ENCODE data around the gene CCDC185. TPM values are rescaled to one million over a fixed set of nuclear protein-coding genes. Genes with fewer than 3 reads are reported as not detected.

The CCDC185 gene
- total RNA-seq, 1 donor from 2014 or later, result not detected

GRCh38 chr1:223443397-223443796 lies 50.2 kb downstream of the CCDC185 start:
- no peak overlapping the region for H3K4me3 Mint-ChIP-seq
- no peaks in the 10 kb centered on the region for H3K4me1 Mint-ChIP-seq (ENCODE audit: unreplicated experiment)
- H3K9me3 Mint-ChIP-seq, result peaks cover 4% of the 10 kb centered on the region
- no peak overlapping the region for H3K27ac Mint-ChIP-seq
- TF ChIP-seq CTCF (conservative IDR thresholded peaks at IDR 0.05), result no peak
- H3K36me3 Mint-ChIP-seq, result no peaks in the 10 kb centered on the region
- H3K27me3 Mint-ChIP-seq, result peaks cover 7% of the 10 kb centered on the region
- no peak for DNase-seq (ENCODE audit: extremely low spot score, unreplicated experiment)

GRCh38 chr1:223444411-223444810 lies 51.2 kb downstream of the CCDC185 start:
- H3K4me3 Mint-ChIP-seq, result no peak overlapping the region
- no peaks in the 10 kb centered on the region for H3K36me3 Mint-ChIP-seq
- DNase-seq (ENCODE audit: extremely low spot score, unreplicated experiment), result no peak
- H3K27me3 Mint-ChIP-seq, result peaks cover 7% of the 10 kb centered on the region
- H3K9me3 Mint-ChIP-seq, result peaks cover 4% of the 10 kb centered on the region
- H3K4me1 Mint-ChIP-seq (ENCODE audit: unreplicated experiment), result no peaks in the 10 kb centered on the region
- TF ChIP-seq CTCF (conservative IDR thresholded peaks at IDR 0.05), result no peak
- H3K27ac Mint-ChIP-seq, result no peak overlapping the region

Other genes with a start within 250 kb of the CCDC185 start
- gene SUSD4, start 29.2 kb upstream of the CCDC185 start, total RNA-seq (ENCODE audit: low replicate concordance), result 4.3 and 7.0 TPM in 2 replicates